Measurements from ENCODE around the gene PRDM13.
"Not testable (repeated sequence)": the region's sequence is repeated elsewhere in the genome, so short reads cannot be mapped to it uniquely, and the experiment has no call there.

Gene PRDM13

GRCh38 chr6:99645986-99646385 lies 39.4 kb downstream of the PRDM13 start (continued):
- TF ChIP-seq GLIS3 (CRISPR knock-in tag; IDR thresholded peaks at IDR 0.05) = no peak
- no peak for TF ChIP-seq ESRRG (CRISPR knock-in tag; IDR thresholded peaks at IDR 0.05)
- no peak for TF ChIP-seq CREB5 (CRISPR knock-in tag; IDR thresholded peaks at IDR 0.05; ENCODE audit: low read depth)
- no peak for TF ChIP-seq RARB (CRISPR knock-in tag; IDR thresholded peaks at IDR 0.05)
- TF ChIP-seq, protein P1, sequence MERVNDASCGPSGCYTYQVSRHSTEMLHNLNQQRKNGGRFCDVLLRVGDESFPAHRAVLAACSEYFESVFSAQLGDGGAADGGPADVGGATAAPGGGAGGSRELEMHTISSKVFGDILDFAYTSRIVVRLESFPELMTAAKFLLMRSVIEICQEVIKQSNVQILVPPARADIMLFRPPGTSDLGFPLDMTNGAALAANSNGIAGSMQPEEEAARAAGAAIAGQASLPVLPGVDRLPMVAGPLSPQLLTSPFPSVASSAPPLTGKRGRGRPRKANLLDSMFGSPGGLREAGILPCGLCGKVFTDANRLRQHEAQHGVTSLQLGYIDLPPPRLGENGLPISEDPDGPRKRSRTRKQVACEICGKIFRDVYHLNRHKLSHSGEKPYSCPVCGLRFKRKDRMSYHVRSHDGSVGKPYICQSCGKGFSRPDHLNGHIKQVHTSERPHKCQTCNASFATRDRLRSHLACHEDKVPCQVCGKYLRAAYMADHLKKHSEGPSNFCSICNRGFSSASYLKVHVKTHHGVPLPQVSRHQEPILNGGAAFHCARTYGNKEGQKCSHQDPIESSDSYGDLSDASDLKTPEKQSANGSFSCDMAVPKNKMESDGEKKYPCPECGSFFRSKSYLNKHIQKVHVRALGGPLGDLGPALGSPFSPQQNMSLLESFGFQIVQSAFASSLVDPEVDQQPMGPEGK (CRISPR knock-in tag; IDR thresholded peaks at IDR 0.05; ENCODE audit: borderline replicate concordance) = no peak
- TF ChIP-seq, protein P2, sequence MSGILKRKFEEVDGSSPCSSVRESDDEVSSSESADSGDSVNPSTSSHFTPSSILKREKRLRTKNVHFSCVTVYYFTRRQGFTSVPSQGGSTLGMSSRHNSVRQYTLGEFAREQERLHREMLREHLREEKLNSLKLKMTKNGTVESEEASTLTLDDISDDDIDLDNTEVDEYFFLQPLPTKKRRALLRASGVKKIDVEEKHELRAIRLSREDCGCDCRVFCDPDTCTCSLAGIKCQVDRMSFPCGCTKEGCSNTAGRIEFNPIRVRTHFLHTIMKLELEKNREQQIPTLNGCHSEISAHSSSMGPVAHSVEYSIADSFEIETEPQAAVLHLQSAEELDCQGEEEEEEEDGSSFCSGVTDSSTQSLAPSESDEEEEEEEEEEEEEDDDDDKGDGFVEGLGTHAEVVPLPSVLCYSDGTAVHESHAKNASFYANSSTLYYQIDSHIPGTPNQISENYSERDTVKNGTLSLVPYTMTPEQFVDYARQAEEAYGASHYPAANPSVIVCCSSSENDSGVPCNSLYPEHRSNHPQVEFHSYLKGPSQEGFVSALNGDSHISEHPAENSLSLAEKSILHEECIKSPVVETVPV (CRISPR knock-in tag; IDR thresholded peaks at IDR 0.05) = no peak
- TF ChIP-seq PPARA (CRISPR knock-in tag; IDR thresholded peaks at IDR 0.05; ENCODE audit: borderline replicate concordance) = no peak
- no peak for TF ChIP-seq TCF4 (CRISPR knock-in tag; IDR thresholded peaks at IDR 0.05; ENCODE audit: borderline replicate concordance)
- TF ChIP-seq ZNF70 (CRISPR knock-in tag; IDR thresholded peaks at IDR 0.05) = no peak

GRCh38 chr6:99650091-99650571 lies 43.5 kb downstream of the PRDM13 start:
- ATAC-seq = not testable (repeated sequence)

DNA sequence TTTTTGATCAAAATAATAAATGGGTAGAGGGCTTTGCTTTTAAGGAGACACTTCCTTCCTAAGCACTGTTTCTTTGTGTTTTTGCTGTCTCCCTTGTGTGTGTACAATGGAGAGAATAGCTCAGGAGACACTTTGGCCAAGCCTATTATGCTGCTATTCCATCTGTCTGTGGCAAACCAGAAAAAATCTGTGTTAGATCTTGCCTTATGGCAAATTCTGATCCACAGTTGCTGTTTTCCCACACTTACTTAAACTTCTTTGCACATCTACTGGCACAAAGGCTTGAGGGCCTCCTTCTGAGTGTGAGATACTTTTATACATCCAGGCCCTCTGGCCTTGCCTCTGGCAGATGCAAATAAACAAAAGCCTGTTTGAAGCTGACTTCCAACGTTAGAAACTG lies 53.6 kb downstream of the PRDM13 start:
- ATAC-seq = no peak
- no peak for TF ChIP-seq RARB (CRISPR knock-in tag; IDR thresholded peaks at IDR 0.05)
- no peak for TF ChIP-seq SNAI2 (CRISPR knock-in tag; IDR thresholded peaks at IDR 0.05)

DNA sequence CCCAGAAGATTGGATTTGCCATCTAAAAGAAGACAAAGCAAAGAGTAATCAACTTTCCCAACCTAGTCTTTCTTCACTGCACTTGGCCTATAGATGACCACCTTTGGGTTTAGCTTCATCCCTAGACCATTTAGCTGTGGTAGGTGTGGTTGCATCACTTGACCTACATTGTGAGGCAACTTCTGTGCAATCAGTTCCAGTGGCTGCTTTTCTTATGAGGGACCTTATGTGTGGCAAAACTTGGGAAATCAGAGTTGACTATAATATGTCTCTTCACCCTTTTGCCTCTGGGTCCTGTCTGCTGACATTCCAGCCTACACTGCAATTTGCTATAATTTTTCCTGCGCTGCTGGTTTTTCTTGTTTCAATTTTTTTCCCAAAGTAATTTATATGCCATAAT lies 55.2 kb downstream of the PRDM13 start:
- TF ChIP-seq POU6F1 (CRISPR knock-in tag; IDR thresholded peaks at IDR 0.05; ENCODE audit: borderline replicate concordance, low read depth) = no peak
- TF ChIP-seq TCF4 (CRISPR knock-in tag; IDR thresholded peaks at IDR 0.05; ENCODE audit: borderline replicate concordance) = no peak
- no peak for TF ChIP-seq PPARA (CRISPR knock-in tag; IDR thresholded peaks at IDR 0.05; ENCODE audit: borderline replicate concordance)
- no peak for TF ChIP-seq ESRRG (CRISPR knock-in tag; IDR thresholded peaks at IDR 0.05)
- no peak for TF ChIP-seq ZFP3 (CRISPR knock-in tag; IDR thresholded peaks at IDR 0.05)
- TF ChIP-seq CREB5 (CRISPR knock-in tag; IDR thresholded peaks at IDR 0.05; ENCODE audit: low read depth) = no peak
- TF ChIP-seq, protein P3, sequence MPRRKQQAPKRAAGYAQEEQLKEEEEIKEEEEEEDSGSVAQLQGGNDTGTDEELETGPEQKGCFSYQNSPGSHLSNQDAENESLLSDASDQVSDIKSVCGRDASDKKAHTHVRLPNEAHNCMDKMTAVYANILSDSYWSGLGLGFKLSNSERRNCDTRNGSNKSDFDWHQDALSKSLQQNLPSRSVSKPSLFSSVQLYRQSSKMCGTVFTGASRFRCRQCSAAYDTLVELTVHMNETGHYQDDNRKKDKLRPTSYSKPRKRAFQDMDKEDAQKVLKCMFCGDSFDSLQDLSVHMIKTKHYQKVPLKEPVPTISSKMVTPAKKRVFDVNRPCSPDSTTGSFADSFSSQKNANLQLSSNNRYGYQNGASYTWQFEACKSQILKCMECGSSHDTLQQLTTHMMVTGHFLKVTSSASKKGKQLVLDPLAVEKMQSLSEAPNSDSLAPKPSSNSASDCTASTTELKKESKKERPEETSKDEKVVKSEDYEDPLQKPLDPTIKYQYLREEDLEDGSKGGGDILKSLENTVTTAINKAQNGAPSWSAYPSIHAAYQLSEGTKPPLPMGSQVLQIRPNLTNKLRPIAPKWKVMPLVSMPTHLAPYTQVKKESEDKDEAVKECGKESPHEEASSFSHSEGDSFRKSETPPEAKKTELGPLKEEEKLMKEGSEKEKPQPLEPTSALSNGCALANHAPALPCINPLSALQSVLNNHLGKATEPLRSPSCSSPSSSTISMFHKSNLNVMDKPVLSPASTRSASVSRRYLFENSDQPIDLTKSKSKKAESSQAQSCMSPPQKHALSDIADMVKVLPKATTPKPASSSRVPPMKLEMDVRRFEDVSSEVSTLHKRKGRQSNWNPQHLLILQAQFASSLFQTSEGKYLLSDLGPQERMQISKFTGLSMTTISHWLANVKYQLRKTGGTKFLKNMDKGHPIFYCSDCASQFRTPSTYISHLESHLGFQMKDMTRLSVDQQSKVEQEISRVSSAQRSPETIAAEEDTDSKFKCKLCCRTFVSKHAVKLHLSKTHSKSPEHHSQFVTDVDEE (CRISPR knock-in tag; IDR thresholded peaks at IDR 0.05) = no peak
- TF ChIP-seq CSDC2 (CRISPR knock-in tag; IDR thresholded peaks at IDR 0.05) = no peak
- TF ChIP-seq TOX (CRISPR knock-in tag; IDR thresholded peaks at IDR 0.05; ENCODE audit: borderline replicate concordance) = no peak
- no peak for TF ChIP-seq BACH2 (CRISPR knock-in tag; IDR thresholded peaks at IDR 0.05; ENCODE audit: borderline replicate concordance)
- no peak for ATAC-seq

All from SK-N-SH treated with all-trans-retinoic acid at 6 μM for 48 hours (cell line).